Body of pancreas (tissue), 4 donors: ENCODE data around the gene CCDC91.

ENCODE experiments used
- CTCF ChIP-seq, 7 experiments: fragments of 450-650 bp in 4 of 7; fragments of 200-600 bp in 3 of 7; sonication (generic) in 3 of 7; IDR thresholded peaks; one replicate each; pipeline ENCODE4 v1.5.1; 2016 to 2019; ENCODE audit warnings: antibody characterized with exemption in 7 of 7
- POLR2A ChIP-seq, 3 donors: fragments of 450-650 bp; IDR thresholded peaks; one replicate each; pipeline ENCODE4 v1.6.1; 2016; ENCODE audit warnings: antibody characterized with exemption in 3 of 3, mild to moderate bottlenecking in 2 of 3

GRCh38 chr12:28161697-28162096 lies 28.6 kb upstream of the CCDC91 start:
- TF ChIP-seq POLR2A (IDR thresholded peaks at IDR 0.05) = no peak
- no peak for TF ChIP-seq CTCF (IDR thresholded peaks at IDR 0.05)
